SK-N-DZ (cell line): ENCODE results near the gene ADAMTSL1.

Experiments used
- DNase-seq: peaks from one replicate; pipeline ENCODE4 v3.0.0-alpha.2; 2015; ENCODE audit warnings: low spot score
- small RNA-seq, 2 experiments: library from RNA; depleted of rRNA; stranded (forward); fragments of <200 nt; gene quantifications; one replicate each; pipeline ENCODE3, GENCODE V24; 2014

ADAMTSL1 gene

DNA sequence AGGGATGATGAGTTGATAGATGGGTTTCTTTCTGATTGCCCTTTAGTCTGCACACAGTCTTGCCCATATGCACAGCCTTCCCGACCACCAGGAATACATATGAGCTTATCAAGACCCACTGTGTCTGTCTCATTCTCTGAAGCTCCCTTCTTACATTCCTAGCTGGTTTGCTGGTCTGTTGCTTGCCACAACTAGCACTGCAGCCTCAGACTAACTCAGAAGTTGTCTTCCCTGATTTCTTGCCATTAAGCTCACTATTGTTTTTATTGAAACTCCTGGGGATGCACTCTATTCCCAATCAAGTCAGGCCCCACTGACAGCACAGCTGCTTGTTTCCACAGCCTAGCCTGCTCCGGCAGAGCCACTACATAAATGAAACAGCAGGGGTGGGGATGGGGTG is 461.6 kb downstream of the ADAMTSL1 start:
- no peak for DNase-seq

DNA sequence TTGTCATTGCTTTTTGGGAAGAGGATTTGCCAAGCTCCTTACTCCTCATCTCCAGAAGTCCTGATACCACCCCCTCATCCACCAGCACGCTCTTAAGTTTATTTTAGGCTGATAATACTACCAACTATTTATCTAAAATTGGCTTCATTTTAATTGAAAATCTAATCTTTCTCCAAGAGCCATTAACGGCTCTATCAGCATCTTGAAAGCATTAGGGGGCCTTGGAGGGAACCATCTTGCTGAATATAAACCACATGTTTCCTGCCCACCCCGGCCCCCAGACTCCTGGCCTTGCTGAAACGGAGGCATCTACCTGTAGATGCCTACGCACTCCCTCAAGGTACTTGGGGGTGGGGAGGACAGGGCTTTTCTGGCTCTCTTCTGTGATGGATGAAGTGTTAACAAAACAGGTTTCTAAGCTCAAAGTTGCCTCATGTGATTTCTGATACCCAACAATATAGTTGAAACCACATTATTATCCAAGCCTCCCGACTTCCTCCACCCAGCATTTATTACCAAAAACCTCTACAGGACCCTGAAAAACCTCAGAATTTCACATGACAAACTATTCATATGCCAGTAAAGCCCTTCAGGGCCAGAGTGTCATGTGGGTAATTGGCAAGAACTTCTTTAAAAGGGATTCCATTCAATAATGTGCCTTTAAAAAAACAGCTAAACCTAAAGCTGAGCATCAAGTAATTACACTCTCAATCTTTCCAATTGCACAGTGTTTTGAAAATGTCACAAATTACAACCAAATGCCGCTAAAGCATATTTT is 462.3 kb downstream of the ADAMTSL1 start:
- DNase-seq: no peak

DNA sequence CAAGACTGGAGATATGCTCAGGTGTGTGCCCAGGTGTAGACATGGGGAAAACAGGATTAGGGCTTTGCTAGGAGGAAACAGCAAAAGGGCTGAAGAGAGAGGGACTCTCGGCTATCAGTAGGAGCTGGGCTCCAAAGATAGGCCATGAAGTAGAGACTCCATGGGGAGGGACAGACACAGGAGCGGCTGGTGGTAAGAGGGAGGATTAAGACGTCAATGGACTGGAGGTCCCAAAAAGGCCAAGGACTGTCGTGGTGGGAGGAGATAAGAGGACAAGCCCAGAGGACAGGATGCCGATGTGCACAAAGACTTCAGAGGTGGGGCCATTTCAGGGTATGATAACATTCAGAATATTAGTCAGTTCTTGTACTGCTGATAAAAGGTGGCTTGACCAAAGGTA is 466.0 kb downstream of the ADAMTSL1 start:
- DNase-seq: no peak

DNA sequence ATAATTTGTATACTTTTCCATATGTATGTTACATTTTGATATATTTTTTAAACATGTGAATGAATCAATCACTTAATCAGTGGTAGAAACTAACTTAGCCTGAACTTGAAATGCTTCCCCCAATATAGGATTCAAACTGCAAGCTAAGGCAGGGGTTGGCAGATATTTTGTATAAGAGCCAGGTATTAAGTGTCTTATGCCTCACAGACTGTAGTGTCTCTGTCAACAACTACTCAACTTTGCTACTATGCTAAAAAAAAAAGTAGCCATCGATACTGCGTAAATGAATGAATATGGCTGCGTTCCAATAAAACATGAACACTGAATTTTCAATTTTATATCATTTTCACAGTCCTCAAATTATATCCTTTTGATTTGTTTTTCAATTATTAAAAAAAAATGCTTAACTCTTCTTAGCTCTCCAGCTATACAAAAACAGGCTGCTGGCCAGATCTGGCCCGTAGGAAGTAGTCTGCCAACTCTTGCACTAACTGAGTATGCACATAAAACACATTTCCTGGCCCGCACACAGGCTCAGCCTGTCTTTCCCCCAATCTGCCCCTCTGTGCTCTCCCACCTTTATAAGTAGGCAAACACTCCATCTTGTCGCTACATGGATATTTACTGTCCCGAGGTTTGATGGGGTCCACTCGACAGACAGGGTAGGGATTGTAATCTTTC is 467.2 kb downstream of the ADAMTSL1 start:
- DNase-seq: no peak

DNA sequence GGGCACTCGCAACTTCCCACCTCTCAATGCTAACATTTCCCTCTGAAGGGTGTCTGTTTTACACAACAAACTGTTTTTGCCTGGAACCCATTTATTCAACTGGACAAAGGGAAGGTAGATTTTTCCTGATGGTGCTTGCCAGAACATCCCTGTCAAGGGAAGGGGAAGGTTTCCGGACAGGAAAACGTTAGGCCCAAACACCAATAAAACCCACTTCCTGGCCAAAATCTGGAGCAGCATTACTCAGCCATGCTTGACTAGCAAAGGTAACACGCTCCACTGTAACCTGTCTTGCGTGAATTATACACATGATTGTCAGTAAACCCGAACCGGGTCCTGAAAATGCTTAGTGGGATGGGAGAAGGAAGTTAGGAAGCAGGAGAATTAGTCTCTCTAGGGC is 468.8 kb downstream of the ADAMTSL1 start:
- no peak for DNase-seq

DNA sequence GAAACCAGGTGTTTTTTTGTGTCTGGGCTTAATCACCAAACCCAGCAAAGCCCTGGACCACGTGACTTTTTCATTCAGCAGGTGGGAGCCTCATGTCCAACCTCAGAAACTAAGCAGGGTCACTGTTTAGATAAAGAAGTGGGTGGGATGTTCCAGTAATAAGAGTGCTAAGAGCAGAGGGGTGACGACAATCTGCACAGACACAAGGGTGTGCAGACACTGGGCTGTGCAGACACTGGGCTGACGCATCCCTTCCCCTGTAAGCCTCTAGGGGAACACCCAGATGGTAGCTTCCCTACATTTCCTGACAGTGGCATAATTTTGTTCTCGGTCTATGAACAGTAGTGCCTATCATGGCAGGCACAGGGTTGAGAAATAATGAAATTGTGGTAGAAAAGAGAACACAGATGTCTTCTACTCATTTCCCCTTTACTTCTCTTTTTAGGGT is 474.0 kb downstream of the ADAMTSL1 start:
- DNase-seq: peak; percentile 26

DNA sequence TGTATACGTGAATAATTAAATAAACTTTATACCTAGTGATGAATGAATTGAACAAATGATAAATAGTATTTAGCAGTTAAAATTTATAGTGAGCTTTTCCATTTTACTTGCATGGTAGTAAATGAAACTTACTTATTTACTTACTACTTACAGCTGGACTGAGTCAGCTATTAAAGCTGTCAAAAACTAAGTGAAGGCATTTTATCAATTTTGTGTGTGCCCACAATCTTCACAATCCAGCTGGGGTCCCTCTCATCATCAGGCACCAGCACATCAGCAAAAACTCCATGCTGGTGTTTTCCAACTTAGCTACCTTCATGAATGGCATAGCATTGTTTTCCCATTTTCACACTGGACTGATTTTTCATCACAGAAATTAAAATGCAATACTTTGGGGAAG is 478.0 kb downstream of the ADAMTSL1 start:
- no peak for DNase-seq

DNA sequence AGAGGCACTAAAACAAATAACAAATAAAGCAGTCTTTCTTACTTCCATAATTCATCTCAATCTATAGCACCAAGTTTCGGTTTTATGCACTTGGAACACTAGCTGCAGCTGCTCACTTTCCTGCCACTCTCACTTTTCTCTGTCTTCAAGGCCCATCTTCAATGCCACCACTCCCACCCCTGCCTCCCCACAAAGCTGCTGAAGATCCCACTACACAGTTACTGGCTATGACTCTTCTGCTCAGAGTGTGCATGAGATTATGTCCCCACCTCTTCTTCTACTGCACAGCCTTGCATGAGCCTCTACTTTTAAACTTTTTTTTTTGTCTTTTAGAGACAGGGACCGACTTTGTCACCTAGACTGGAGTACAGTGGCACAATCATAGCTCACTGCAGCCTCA is 481.7 kb downstream of the ADAMTSL1 start:
- no peak for DNase-seq

Small RNAs within 50 kb of the gene (small RNA-seq; reads per million reads assigned to genes)
- 0 to 0.49 reads per million in 2 experiments for gene MIR3152
